GM23338 (cell line): ENCODE measurements around the gene PLD2. TPM values are rescaled to one million over a fixed set of nuclear protein-coding genes. Genes with fewer than 3 reads are reported as not detected.

ENCODE experiments used
- ATAC-seq: fragments of 200-7000 bp; cut with Tn5 transposase; 3 replicates; pipeline ENCODE4 v1.9.1; 2020
- DNase-seq: peaks from one replicate; pipeline ENCODE4 v3.0.0-alpha.2; 2015; ENCODE audit warnings: low spot score
- H2AFZ ChIP-seq: fragments of 200-600 bp; sonication (generic); 2 replicates; pipeline ENCODE4 v1.8.0; 2016; ENCODE audit warnings: antibody characterized with exemption, mild to moderate bottlenecking, moderate library complexity
- H3F3A ChIP-seq: fragments of 200-600 bp; sonication (generic); replicated peaks from 2 replicates; pipeline ENCODE4 v1.8.0; 2017; ENCODE audit warnings: antibody characterized with exemption, mixed run types, low read depth
- H3K27ac ChIP-seq: fragments of 200-600 bp; sonication (generic); 2 replicates; pipeline ENCODE4 v1.6.1; 2016; ENCODE audit warnings: low read depth
- H3K27me3 ChIP-seq: fragments of 200-600 bp; sonication (generic); 2 replicates; pipeline ENCODE4 v1.8.0; 2016; ENCODE audit warnings: mild to moderate bottlenecking, mixed run types, moderate library complexity; ENCODE audit not compliant: insufficient read depth
- H3K36me3 ChIP-seq: fragments of 200-600 bp; sonication (generic); 2 replicates; pipeline ENCODE4 v1.8.0; 2016; ENCODE audit warnings: mild to moderate bottlenecking; ENCODE audit not compliant: insufficient read depth
- H3K4me1 ChIP-seq: fragments of 200-600 bp; sonication (generic); 2 replicates; pipeline ENCODE4 v1.8.0; 2016; ENCODE audit warnings: mild to moderate bottlenecking, moderate library complexity; ENCODE audit not compliant: insufficient read depth
- H3K4me2 ChIP-seq: fragments of 200-600 bp; sonication (generic); 2 replicates; pipeline ENCODE4 v1.7.1; 2017; ENCODE audit warnings: mixed run types
- H3K4me3 ChIP-seq: fragments of 200-600 bp; sonication (generic); 2 replicates; pipeline ENCODE4 v1.6.1; 2016; ENCODE audit warnings: mixed run types
- H3K79me2 ChIP-seq: fragments of 200-600 bp; sonication (generic); replicated peaks from 2 replicates; pipeline ENCODE4 v1.8.0; 2017; ENCODE audit warnings: mild to moderate bottlenecking; ENCODE audit not compliant: insufficient read depth
- H3K9me2 ChIP-seq: fragments of 200-600 bp; sonication (generic); 2 replicates; pipeline ENCODE4 v1.8.0; 2017; ENCODE audit not compliant: insufficient read depth
- H4K20me1 ChIP-seq: fragments of 200-600 bp; sonication (generic); replicated peaks from 2 replicates; pipeline ENCODE4 v1.8.0; 2017; ENCODE audit warnings: mild to moderate bottlenecking; ENCODE audit not compliant: insufficient read depth
- H3K27ac Mint-ChIP-seq: 2 replicates; pipeline ENCODE4 v1.8.0; 2020; ENCODE audit warnings: inconsistent platforms, mild to moderate bottlenecking, moderate library complexity, mixed read lengths
- H3K27me3 Mint-ChIP-seq: 3 replicates; pipeline ENCODE4 v1.8.0; 2022; ENCODE audit warnings: low read depth, mild to moderate bottlenecking, moderate library complexity, mixed read lengths, inconsistent platforms; ENCODE audit not compliant: insufficient read depth, poor library complexity
- H3K36me3 Mint-ChIP-seq: 3 replicates; pipeline ENCODE4 v1.8.0; 2021; ENCODE audit warnings: low read depth, mild to moderate bottlenecking, inconsistent platforms, moderate library complexity, mixed read lengths
- H3K4me1 Mint-ChIP-seq: 3 replicates; pipeline ENCODE4 v1.8.0; 2020; ENCODE audit warnings: mild to moderate bottlenecking, inconsistent platforms, mixed read lengths
- H3K4me3 Mint-ChIP-seq: 3 replicates; pipeline ENCODE4 v1.8.0; 2021; ENCODE audit warnings: moderate library complexity, mild to moderate bottlenecking, inconsistent platforms, mixed read lengths
- H3K9me3 Mint-ChIP-seq: 3 replicates; pipeline ENCODE4 v1.8.0; 2020; ENCODE audit warnings: moderate library complexity, mild to moderate bottlenecking, inconsistent platforms, mixed read lengths
- CREB1 ChIP-seq: fragments of 250-450 bp; sonication (Bioruptor Pico); IDR thresholded peaks from 2 replicates; pipeline ENCODE4 v1.5.0; 2020; ENCODE audit warnings: low read depth, mild to moderate bottlenecking, moderate library complexity
- ETS1 ChIP-seq: IDR thresholded peaks from 2 replicates; pipeline ENCODE4 v1.6.1; 2016; ENCODE audit warnings: antibody characterized with exemption
- EZH2 ChIP-seq: fragments of 200-600 bp; sonication (generic); IDR thresholded peaks from one replicate; pipeline ENCODE4 v1.8.0; 2017; ENCODE audit warnings: antibody characterized with exemption, mild to moderate bottlenecking, low read depth; ENCODE audit not compliant: unreplicated experiment
- NANOG ChIP-seq: IDR thresholded peaks from 2 replicates; pipeline ENCODE4 v1.6.1; 2016; ENCODE audit warnings: antibody characterized with exemption, borderline replicate concordance
- POLR2AphosphoS5 ChIP-seq: IDR thresholded peaks from 2 replicates; pipeline ENCODE4 v1.6.1; 2016; ENCODE audit warnings: antibody characterized with exemption, low read depth
- REST ChIP-seq: IDR thresholded peaks from one replicate; pipeline ENCODE4 v1.6.1; 2018; ENCODE audit warnings: antibody characterized with exemption; ENCODE audit not compliant: unreplicated experiment
- STAT1 ChIP-seq: IDR thresholded peaks from one replicate; pipeline ENCODE4 v1.6.1; 2016; ENCODE audit warnings: antibody characterized with exemption; ENCODE audit not compliant: unreplicated experiment
- ZNF114 ChIP-seq: fragments of 250-450 bp; sonication (Bioruptor Pico); IDR thresholded peaks from 2 replicates; pipeline ENCODE4 v1.5.0; 2020; ENCODE audit warnings: mild to moderate bottlenecking, moderate library complexity
- ZNF331 ChIP-seq: fragments of 250-450 bp; sonication (Bioruptor Pico); IDR thresholded peaks from 2 replicates; pipeline ENCODE4 v1.5.0; 2020; ENCODE audit warnings: low read depth, mild to moderate bottlenecking, moderate library complexity
- polyA plus RNA-seq: library from polyadenylated mRNA; unstranded; fragments of >200 nt; fragmentation: Nextera tagmentation; extraction: Ambion mirVana; gene quantifications from 2 replicates; pipeline ENCODE4 v1.2.1, GENCODE V29; 2016
- total RNA-seq: library from RNA; depleted of rRNA; stranded (reverse); fragments of >200 nt; shearing (Covaris generic); gene quantifications from 2 replicates; pipeline ENCODE4 v1.2.3, GENCODE V29; 2014

PLD2 gene
- total and polyA plus RNA-seq, 2 experiments from 2014 or later = 20.2 to 55.9 TPM

- peaks cover 83% of the 10 kb centered on the region for H3K79me2 ChIP-seq
- no peak overlapping the region for H3K4me3 Mint-ChIP-seq
- 0 out of 2 replicates have a peak overlapping the region, but pooled peaks have one; percentile 9 for H3K27ac ChIP-seq
- peaks cover 7% of the 10 kb centered on the region for H4K20me1 ChIP-seq
- H3K9me3 Mint-ChIP-seq = no peaks in the 10 kb centered on the region; the same call in 2 of the 3 replicates
- DNase-seq (no peak), ATAC-seq (no peak)
- no peaks in the 10 kb centered on the region for H3K27me3 ChIP-seq
- H3K27me3 Mint-ChIP-seq = peaks cover 10% of the 10 kb centered on the region
- no peak overlapping the region for H3K4me3 ChIP-seq
- no peak overlapping the region for H3K4me2 ChIP-seq
- H3F3A ChIP-seq = peaks cover 3% of the 10 kb centered on the region; the same call in 1 of the 2 replicates
- H3K27ac Mint-ChIP-seq = no peak overlapping the region
- H3K9me2 ChIP-seq = no peaks in the 10 kb centered on the region
- no peak overlapping the region for H2AFZ ChIP-seq
- peaks cover 28% of the 10 kb centered on the region for H3K4me1 ChIP-seq
- no peaks in the 10 kb centered on the region; the same call in 2 of the 3 replicates for H3K36me3 Mint-ChIP-seq
- no peak for TF ChIP-seq STAT1
- TF ChIP-seq CREB1 (CRISPR knock-in tag) = no peak
- no peak for TF ChIP-seq EZH2
- TF ChIP-seq ETS1 = no peak
- TF ChIP-seq ZNF114 (CRISPR knock-in tag) = no peak
- no peak for TF ChIP-seq ZNF331 (CRISPR knock-in tag)
- no peak for TF ChIP-seq REST
- no peaks in the 10 kb centered on the region for H3K36me3 ChIP-seq
- peaks cover 41% of the 10 kb centered on the region for H3K4me1 Mint-ChIP-seq
Observed at GRCh38 chr17:4846635-4847390, 39.9 kb downstream of the PLD2 start.

GRCh38 chr17:4849011-4849536 lies 42.1 kb downstream of the PLD2 start:
- Mint-ChIP-seq H3K36me3 (peaks cover 4% of the 10 kb centered on the region; the same call in 1 of the 3 replicates), H3K9me3 (no peaks in the 10 kb centered on the region; the same call in 2 of the 3 replicates), H3K27me3 (peaks cover 16% of the 10 kb centered on the region), H3K4me1 (peaks cover 53% of the 10 kb centered on the region), H3K4me3 (peak overlapping the region; percentile 14; the same call in 1 of the 3 replicates), H3K27ac (peak overlapping the region; percentile 87)
- H3K27ac ChIP-seq = peak overlapping the region; percentile 92
- no peaks in the 10 kb centered on the region for H3K9me2 ChIP-seq
- no peaks in the 10 kb centered on the region; the same call in 1 of the 2 replicates for H4K20me1 ChIP-seq
- no peak overlapping the region for H2AFZ ChIP-seq
- H3K27me3 ChIP-seq = no peaks in the 10 kb centered on the region
- H3K36me3 ChIP-seq = no peaks in the 10 kb centered on the region
- peak; percentile 65 for ATAC-seq
- H3F3A ChIP-seq = peaks cover 3% of the 10 kb centered on the region; the same call in 1 of the 2 replicates
- H3K79me2 ChIP-seq = peaks cover 71% of the 10 kb centered on the region
- DNase-seq = peak; percentile 65
- peaks cover 35% of the 10 kb centered on the region for H3K4me1 ChIP-seq
- no peak overlapping the region for H3K4me3 ChIP-seq
- H3K4me2 ChIP-seq = peak overlapping the region; percentile 48
- TF ChIP-seq NANOG (no peak), POLR2AphosphoS5 (no peak), ZNF114 (CRISPR knock-in tag) (no peak), CREB1 (CRISPR knock-in tag) (no peak), ZNF331 (CRISPR knock-in tag) (no peak), EZH2 (no peak), REST (no peak), STAT1 (no peak)
